Epithelial cell of esophagus (primary cell): ENCODE data around the gene PPM1M.
A peak's percentile ranks its signal among the peaks of the same experiment; 100 is the strongest.

Experiments used
- DNase-seq: peaks from one replicate; pipeline ENCODE4 v3.0.0; 2010; ENCODE audit warnings: low read depth
- H3K4me3 ChIP-seq: 2 replicates; pipeline ENCODE4 v1.5.1; 2011; ENCODE audit warnings: mild to moderate bottlenecking, low read length, control low read depth
- TF ChIP-seq, protein P1 (sequence below): IDR thresholded peaks from 2 replicates; pipeline ENCODE4 v1.5.1; 2011; ENCODE audit warnings: low read depth, mild to moderate bottlenecking, low read length, control low read depth, inconsistent platforms; ENCODE audit not compliant: insufficient read depth; ENCODE audit errors: missing control alignments

The PPM1M gene

DNA sequence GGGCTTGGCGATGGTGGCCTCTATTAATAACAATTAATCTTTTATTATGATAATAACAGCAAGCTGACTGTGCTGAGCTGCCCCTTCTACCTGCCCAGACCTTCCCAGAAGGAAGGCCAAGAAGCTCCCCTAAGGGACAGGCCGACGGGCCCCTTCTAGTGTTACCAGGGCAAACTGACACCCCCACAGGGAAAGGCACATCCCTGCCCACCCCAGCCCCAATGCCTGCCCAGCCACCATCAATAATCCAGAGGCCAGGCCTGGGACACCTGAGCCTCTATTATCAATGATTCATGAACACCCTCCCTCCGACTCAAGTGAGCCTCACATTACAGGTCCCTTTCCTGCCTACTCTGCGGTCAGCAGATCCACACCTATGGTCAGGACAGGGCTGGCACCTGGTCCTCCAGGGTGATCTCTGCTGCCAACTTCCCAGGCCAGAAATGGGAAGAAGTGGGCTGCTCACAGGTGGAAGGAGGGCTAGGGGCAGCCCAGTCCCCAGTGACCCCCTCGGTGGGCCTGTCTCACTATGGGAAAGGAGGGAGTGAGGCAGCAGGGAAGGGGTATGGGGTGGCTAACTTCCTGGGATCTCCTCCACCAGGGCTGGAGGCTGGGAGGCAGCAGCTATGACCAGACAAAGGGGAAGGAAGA is 8.4 kb upstream of the PPM1M start:
- TF ChIP-seq, protein P1, sequence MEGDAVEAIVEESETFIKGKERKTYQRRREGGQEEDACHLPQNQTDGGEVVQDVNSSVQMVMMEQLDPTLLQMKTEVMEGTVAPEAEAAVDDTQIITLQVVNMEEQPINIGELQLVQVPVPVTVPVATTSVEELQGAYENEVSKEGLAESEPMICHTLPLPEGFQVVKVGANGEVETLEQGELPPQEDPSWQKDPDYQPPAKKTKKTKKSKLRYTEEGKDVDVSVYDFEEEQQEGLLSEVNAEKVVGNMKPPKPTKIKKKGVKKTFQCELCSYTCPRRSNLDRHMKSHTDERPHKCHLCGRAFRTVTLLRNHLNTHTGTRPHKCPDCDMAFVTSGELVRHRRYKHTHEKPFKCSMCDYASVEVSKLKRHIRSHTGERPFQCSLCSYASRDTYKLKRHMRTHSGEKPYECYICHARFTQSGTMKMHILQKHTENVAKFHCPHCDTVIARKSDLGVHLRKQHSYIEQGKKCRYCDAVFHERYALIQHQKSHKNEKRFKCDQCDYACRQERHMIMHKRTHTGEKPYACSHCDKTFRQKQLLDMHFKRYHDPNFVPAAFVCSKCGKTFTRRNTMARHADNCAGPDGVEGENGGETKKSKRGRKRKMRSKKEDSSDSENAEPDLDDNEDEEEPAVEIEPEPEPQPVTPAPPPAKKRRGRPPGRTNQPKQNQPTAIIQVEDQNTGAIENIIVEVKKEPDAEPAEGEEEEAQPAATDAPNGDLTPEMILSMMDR, result no peak
- no peak for DNase-seq
- H3K4me3 ChIP-seq, result no peak overlapping the region

GRCh38 chr3:52237657-52238172 is 7.8 kb upstream of the PPM1M start:
- H3K4me3 ChIP-seq, result peak overlapping the region; percentile 68
- DNase-seq, result peak; percentile 78
- TF ChIP-seq, protein P1, result no peak

DNA sequence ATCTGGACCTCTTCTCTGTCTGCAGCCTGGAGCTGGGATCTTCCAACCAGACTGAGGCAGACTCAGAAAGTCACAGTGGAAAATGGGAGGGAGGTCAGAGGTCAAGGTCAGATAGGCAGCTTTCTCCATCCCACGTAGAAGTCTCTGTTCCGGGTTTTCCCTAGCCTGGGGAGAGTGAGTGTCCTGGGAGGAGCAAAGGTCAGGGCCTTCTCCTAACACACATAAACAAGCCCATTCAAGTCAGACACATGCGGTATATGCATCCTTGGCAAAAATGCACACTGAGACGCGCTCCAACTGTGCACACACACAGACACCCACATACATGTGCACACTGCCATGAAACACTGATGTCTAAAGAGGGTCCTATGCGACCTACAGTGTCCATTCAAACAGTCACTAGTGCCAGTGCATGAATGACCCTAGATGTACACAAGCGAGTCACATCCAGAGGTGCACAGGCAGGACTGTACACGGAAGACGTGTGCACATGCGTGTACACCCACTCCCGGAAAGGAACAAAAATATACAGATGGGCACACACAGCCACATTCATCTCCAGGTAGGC is 7.3 kb upstream of the PPM1M start:
- DNase-seq, result peak; percentile 29
- TF ChIP-seq, protein P1, result no peak
- H3K4me3 ChIP-seq, result peak overlapping the region; percentile 68

DNA sequence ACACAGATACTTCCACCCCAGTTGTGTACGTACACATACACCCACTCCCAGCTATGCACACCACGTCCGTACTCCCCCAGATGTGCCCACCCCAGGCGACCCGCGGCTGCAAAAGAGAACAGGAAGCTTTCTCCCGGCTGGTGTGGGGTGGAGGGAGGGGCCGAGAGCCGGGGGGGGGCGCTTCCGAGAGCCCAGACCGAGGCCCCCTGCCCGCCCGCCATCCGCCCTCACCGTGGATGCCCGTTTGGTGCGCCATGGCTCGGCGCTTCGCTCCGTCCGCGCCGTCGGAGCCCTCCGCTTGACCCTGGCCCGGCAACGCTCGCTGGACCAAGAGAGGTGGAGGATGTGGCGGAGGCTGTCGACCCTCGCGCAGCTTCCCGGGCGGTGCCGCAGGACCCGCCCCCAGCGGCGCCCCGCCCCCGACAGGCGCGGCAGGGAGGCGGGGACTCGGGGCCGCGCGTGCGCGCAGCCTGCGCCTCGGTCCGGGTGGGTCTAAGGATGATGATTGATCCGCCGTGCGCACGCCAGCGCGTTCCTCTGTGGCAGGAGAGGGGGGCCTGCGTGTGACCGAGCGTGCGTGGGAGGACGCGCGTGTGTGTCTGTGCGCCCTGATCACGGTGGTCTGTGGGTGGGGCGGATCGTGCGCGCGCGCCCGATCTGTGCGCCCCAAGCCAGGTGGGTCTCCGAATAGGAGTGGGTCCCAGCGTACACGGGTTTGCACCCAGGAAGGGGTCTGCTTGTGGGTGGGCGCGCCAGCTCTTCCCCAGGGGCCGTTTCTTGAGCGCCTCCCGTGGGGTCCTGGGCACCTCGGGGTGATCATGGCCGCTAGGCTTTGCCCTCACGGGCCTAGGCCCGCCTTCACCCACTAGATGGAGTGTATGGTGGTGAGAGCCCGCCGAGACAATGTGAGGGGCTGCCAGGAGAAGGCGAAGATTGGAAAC is 6.5 kb upstream of the PPM1M start, which contains the start of gene TWF2:
Gene TWF2, minus strand, starts transcription at position 398 of the 941 bp plus-strand sequence. Its CDS starts 142 bp downstream, at position 256.
- H3K4me3 ChIP-seq, result peak within 1 kb of the TSS; percentile 68
- peak; percentile 75 for DNase-seq
- TF ChIP-seq, protein P1, result peak; percentile 42

- H3K4me3 ChIP-seq, result peak overlapping the region; percentile 68
- DNase-seq, result peak; percentile 81
- TF ChIP-seq, protein P1, result no peak
Observed at GRCh38 chr3:52240059-52240885, 5.3 kb upstream of the PPM1M start.

DNA sequence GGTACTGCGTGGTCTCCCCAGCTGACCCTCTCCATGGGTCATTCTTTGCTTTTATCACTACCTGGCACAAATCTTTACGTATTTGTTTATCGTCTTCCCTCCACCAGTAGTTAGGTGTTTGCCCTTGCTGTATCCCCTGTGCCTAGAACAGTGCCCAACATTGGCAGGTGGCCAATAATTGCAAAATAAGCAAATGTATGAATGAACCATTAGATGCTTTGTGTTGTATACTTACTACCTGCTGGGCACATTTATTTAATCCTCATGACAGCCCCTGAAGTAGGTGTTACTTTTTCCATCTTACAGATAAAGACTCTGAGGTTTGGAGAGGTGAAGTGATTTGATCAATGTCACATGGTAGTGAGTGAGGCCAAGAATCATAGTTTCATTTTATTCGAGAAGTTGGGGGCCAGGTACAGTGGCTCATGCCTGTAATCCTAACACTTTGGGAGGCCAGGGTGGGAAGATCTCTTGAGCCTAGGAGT is 4.6 kb upstream of the PPM1M start:
- no peak for DNase-seq
- H3K4me3 ChIP-seq, result no peak overlapping the region
- TF ChIP-seq, protein P1, result no peak
